GM18861 (cell line): Measurements from ENCODE around the gene STAT5B.
"Not testable (repeated sequence)": the region's sequence is repeated elsewhere in the genome, so short reads cannot be mapped to it uniquely, and the experiment has no call there.

Experiments
- ATAC-seq: cut with Tn5 transposase; IDR thresholded peaks from one replicate; pipeline ENCODE4 v1.9.1; 2021; ENCODE audit not compliant: unreplicated experiment

Gene STAT5B

DNA sequence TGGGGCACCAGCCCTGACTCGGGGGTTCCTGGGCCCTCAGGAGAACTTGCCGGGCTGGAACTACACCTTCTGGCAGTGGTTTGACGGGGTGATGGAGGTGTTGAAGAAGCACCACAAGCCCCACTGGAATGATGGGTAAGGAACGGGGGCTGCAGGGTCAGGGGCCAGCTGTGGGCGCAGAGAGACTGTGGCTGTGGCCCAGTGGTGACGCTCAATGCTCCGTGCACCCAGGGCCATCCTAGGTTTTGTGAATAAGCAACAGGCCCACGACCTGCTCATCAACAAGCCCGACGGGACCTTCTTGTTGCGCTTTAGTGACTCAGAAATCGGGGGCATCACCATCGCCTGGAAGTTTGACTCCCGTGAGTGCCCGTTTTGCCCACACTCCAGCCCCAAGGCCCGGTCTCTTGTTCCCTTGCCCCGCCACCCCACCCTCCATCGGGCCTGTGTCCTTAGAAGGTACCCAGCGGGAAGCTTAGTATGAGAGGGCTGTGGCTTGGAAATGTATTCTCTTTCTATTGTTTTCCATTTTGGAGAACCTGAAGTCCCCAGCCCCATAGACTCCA, 31.3 kb upstream of the STAT5B start:
- ATAC-seq = no peak

GRCh38 chr17:42306385-42306667, 30.1 kb upstream of the STAT5B start:
- ATAC-seq = no peak

- ATAC-seq = no peak
Measured at GRCh38 chr17:42305543-42306384, 29.6 kb upstream of the STAT5B start.

DNA sequence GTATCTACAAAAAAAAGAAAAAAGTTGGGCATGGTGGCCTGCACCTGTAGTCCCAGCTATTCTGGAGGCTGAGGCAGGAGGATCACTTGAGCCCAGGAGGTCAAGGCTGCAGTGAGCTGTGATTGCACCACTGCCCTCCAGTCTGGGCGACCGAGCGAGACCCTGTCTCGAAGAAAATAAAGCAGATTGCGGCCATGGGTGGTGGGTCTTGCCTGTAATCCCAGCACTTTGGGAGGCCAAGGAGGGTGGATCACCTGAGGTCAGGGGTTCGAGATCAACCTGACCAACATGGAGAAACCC, 28.8 kb upstream of the STAT5B start:
- ATAC-seq = not testable (repeated sequence)

DNA sequence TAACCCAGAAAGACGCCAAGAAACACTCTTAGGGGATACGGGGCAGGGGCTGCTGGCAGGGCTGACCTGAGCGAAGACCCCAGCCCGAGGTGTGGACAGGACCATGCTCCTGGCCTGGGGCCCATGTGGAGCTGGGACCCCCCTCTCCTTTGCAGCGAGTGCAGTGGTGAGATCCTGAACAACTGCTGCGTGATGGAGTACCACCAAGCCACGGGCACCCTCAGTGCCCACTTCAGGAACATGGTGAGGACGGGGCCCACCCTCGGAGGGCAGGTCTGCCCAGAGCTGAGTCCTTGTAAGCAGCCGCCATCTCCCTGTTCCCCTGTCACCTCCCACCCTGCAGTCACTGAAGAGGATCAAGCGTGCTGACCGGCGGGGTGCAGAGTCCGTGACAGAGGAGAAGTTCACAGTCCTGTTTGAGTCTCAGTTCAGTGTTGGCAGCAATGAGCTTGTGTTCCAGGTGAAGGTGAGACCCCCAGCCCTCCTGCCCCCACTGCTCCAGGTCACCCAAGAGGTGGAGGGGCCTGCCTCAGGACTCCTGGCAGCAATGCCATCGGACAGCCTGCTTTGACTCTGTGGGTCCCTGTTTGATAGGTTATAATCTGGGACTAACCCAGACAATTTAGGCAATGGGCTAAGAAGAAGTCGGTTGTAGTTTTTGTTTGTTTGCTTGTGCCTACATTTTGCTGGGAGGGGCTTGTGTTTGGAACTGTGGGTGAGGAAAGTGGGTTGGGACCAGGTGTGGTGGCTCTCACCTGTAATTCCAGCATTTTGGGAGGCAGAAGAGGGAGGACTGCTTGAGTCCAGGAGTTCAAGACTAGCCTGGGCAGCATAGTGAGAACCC, 28.2 kb upstream of the STAT5B start:
- ATAC-seq = no peak

GRCh38 chr17:42303694-42304093, 27.5 kb upstream of the STAT5B start:
- ATAC-seq = no peak

GRCh38 chr17:42301022-42301421, 24.8 kb upstream of the STAT5B start:
- no peak for ATAC-seq

- ATAC-seq = not testable (repeated sequence)
Measured at GRCh38 chr17:42299913-42300312, 23.7 kb upstream of the STAT5B start.

GRCh38 chr17:42299361-42299760, 23.2 kb upstream of the STAT5B start:
- not testable (repeated sequence) for ATAC-seq

DNA sequence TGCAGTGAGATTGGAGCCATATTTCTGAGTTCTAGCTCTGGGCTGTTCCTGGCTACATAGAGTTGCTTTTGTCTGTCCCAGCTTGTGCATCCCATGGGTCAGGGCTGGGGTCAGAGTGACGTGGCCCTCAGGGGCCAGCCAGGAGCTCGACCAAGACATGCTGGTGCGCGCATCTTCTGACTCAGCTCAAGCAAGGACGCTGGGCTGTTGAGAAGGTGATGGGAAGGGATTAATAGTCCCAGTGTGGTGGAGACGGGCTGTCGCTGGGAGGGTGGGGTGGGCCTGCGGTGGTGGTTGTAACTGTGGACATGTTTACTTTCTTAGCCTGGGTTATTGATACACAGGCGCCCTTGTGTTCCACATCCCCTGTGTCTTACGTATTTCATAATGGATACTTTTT, 21.6 kb upstream of the STAT5B start:
- not testable (repeated sequence) for ATAC-seq

DNA sequence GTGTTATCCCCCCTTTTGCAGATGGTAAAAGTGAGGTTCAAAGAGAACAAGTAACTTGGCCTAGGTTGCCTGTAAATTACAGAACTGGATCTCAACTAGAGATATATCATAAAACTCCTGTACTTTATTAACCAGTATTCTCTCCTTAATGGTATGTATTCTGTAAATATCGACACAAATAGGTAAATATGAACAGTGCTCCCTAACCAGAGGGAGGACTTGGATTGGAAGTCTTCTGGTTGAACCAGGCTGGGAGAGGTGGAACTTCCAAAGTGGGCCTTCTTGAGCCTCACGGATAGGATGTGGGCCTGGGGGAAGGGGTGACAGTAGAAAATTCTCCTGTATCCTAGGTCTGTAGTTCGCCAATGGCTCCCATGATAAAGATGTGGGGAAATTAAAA, 19.8 kb upstream of the STAT5B start:
- no peak for ATAC-seq

- no peak for ATAC-seq
Measured at GRCh38 chr17:42294469-42295398, 18.5 kb upstream of the STAT5B start.

- no peak for ATAC-seq
Measured at GRCh38 chr17:42291129-42291528, 14.9 kb upstream of the STAT5B start.

DNA sequence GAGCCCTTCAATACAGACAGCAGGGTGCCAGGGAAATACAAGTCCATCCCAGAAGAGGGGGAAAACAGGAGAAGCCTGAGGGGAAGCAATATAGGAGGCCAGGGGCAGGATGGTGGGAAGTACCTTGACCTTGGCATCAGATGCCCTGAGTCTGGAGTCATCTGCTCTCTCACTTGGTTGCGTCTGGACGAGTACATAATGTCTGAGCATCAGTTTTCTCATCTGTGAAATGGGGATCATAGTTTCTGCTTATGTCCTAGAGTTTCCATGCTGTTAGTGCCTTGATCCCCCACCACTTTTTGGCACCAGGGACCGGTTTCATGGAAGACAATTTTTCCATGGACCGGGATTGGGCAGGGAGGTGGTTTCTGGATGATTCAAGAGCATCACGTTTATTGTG, 14.4 kb upstream of the STAT5B start:
- no peak for ATAC-seq

- no peak for ATAC-seq
Measured at GRCh38 chr17:42289611-42290181, 13.5 kb upstream of the STAT5B start.

- ATAC-seq = no peak
Measured at GRCh38 chr17:42288803-42289610, 12.8 kb upstream of the STAT5B start.

GRCh38 chr17:42287977-42288802, 12.0 kb upstream of the STAT5B start, which contains the start of gene STAT5A:
STAT5A (plus strand) TSS chr17:42288498; CDS start chr17:42289412, 914 bp downstream.
- ATAC-seq = no peak

DNA sequence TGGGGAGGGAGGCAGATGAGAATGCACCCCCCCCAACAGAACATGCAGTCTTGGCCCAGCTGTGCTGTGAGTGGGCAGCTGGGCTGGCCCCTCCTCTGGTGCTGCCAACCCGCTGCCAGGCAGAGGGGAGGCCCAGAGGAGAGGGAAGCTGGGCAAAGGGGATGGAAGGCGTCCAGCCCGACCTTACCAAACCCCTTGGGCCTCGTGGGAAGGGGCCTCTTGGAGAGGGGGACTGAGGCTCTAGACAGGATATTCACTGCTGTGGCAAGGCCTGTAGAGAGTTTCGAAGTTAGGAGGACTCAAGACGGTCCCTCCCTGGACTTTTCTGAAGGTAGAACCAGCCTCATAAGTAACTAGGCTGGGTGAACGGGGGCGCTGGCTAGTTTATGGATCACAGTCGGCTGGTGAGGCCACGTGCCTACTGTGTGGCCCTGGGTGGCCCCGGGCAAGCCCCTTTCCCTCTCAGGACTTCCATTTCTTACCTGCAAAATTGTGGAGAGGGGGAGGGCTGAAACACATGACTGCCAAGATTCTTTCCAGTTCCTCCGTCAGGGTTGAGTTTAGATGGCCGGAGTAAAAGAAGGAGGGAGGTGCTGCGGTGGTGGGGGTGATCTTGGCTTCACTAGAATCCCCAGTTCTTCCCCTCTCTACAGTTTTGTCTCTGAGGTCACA, 11.2 kb upstream of the STAT5B start:
- no peak for ATAC-seq
